NCI-H1694 treated with DMSO at 0.1 percent for 48 hours (cell line): ENCODE data around the gene CELF4.

Source experiments
- DNase-seq: peaks from one replicate; lab custom pipeline; 2025; lab: John Stamatoyannopoulos, UW

Gene CELF4

GRCh38 chr18:37348729-37349128 is 216.9 kb downstream of the CELF4 start:
- DNase-seq, result no peak

DNA sequence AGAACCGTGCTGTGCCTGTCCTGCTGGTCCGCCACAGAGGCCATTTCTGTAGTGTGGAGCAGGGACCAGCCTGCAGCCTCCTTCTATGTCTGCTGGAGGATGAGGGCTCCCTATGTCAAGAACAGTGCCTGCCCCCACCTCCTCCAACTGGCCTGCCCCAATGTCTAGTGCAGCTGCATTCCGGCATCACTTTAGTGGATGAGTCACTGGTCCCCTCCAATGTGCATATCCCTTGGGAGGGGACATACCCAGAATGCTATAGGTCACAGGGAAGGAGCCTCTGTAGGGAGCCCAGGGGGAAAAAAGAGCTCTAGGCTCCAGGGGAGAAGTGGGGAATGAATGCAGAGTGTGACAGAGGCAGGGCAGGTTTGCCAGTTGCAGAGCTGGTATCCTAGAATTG is 219.6 kb downstream of the CELF4 start:
- DNase-seq, result no peak

GRCh38 chr18:37343542-37343851 is 222.1 kb downstream of the CELF4 start:
- DNase-seq, result peak; percentile 27

GRCh38 chr18:37341473-37342086 is 224.0 kb downstream of the CELF4 start:
- no peak for DNase-seq

DNA sequence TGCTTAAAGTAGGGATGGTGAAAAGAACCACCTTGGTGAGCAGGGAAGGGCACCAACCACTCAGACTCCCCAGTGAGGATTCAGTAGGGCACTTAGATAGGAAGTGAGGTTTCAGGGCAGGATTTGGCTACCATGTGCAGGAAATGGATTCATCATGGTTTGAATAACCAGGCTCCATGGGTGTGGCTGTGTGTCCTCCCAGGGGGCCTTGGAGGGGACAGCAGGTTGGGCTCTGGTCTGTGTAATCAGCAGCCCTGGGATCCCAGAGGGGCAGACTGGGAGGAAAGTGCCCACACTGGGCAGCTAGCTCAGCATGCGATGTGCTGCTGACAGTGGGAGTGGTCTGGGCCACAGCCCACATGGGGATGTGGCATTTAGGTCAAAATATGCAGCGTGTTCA is 224.6 kb downstream of the CELF4 start:
- DNase-seq, result no peak

- no peak for DNase-seq
Measured at GRCh38 chr18:37339701-37340215, 225.8 kb downstream of the CELF4 start.

DNA sequence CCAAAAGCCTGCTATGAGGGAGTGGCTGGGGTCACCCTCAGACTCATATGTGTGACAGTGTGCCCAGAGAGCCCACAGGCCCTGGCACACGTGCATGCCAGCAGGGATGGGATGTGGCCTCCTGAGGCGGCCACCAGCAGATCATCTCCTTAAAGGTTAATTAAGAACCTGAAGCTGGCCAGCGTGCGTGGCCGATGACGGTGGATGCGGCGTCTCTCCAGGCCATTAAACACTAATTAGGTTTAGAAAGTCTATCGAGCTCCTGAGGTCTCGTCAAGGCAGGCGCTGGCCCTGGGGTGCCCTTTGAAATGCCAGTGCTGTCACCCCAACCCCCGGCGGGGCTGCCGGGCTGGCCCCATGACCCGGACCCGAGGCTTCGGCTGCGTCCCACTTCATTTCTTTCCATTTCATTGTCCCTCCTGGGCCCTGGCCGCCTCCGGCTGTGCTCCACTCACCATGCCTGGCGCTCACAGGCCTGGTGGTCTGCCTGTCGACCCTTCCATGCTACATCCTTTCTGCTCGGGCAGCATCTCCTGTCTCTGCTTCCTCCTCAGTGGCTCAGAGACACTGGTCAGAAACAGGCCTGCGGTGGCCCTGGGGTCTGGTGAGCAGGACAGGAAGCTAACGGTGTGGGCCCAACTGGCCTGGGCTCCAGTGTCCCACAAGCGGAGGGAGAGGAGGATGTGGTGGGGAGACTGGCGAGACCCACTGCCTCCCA is 228.9 kb downstream of the CELF4 start:
- DNase-seq, result no peak

- DNase-seq, result no peak
Measured at GRCh38 chr18:37335409-37335736, 230.2 kb downstream of the CELF4 start.

DNA sequence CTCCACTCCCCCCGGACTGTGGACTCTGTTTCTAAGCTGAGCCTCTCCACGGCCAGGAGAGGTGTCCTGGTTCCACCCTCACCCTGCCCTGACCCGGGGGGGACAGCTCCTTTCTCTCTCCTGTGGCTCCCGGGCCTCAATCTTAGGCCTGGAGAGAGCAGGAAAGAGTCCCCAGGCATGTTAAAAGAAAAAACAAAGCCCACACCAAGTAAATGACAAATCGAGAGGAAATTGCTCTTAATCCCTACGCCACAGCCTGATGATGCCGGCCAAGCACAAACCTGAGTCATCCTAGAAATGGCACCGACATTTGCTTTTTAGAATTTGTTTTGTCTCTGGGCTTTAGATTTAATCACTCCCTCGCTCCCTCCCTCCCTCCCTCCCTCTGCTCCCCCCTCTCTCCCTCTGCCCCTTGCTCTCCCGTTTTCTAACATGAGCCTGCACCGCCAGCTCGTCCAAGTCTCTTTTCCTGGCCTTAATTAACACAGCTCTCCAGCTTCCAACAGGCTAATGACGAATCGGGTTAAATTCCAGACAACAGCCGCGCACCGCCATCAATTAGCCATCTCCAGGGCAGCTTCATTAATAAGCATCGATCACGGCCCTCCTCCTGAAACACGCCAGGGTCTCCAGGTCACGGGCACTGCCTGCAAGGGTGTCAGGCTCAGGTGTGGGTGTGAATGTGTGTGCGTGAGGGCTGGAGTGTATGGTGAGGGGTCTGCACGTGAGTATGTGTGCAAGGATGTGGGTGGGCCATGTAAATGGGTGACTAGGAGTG is 230.8 kb downstream of the CELF4 start:
- DNase-seq, result no peak

- DNase-seq, result no peak
Measured at GRCh38 chr18:37332628-37333420, 232.8 kb downstream of the CELF4 start.

DNA sequence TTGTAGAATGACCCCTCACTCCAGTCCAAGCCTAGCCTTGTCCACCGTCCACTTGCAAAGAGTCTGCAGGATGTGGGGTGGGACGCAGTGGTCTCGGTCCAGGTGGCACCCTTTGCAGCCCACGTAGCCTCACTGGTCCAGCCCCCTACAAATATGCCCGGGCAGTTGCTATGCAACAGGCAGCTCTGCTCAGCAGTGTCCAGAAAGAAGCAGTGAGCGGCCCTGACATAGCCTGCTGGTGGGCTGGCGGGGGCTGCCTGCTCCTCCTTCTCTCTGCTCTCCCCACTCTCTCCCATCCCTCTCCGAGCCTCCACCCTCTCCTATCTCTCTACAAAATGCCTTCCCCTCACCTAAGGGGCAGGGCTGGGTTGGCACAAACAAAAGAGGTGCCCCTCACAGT is 233.4 kb downstream of the CELF4 start:
- DNase-seq, result no peak

GRCh38 chr18:37330173-37330572 is 235.4 kb downstream of the CELF4 start:
- DNase-seq, result no peak

GRCh38 chr18:37328946-37329719 is 236.5 kb downstream of the CELF4 start:
- DNase-seq, result no peak

DNA sequence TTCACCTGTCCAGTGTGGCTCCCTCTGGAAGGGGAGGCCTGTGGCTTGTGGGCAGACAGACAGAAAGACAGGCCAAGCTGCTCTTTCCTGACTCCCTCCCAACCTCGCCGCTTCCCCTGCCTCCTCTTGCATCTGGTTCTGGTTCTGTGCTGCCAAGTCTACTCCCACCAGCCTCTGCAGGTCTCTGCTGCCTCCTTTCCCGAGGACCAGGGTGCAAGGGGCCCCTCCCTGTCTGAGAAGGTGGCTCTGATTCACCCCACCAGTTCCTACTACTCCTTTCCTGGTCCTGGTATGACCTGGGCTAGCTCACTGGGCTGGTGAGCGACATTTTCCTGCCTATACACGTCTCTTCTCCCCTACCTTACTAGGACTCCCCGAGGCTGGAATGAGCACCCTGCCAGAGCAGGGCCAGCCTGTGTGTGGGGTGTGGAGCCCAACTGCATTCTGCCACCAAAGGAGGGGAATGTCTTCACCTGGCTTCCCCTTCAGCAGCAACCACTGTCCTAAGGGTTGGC is 238.5 kb downstream of the CELF4 start:
- no peak for DNase-seq

DNA sequence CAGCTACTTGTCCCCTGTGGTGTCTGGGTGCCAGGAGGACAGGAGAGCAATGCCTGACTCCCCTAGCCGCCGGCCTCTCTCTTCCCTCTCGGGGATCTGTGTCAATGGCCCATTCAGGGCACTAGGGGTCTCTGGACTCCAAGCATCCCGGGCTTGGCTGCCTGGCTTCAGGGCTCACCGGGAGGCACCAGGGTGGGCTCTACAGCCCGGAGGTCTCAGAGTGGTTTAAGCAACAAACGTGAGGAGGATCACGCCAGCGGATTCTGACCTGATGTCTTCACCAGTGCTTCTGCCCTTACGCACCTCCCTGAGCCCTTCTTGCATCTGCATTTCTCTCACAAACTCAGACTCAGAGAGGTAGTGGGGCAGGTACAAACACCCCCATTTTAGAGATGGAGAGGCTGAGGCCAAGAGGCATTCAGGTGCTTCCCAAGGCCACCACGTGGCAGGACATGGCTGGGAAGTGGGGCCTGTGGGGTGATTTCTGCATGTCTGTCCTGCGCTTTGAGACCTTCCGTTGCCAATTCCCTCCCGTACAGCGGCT is 243.0 kb downstream of the CELF4 start:
- peak; percentile 40 for DNase-seq

DNA sequence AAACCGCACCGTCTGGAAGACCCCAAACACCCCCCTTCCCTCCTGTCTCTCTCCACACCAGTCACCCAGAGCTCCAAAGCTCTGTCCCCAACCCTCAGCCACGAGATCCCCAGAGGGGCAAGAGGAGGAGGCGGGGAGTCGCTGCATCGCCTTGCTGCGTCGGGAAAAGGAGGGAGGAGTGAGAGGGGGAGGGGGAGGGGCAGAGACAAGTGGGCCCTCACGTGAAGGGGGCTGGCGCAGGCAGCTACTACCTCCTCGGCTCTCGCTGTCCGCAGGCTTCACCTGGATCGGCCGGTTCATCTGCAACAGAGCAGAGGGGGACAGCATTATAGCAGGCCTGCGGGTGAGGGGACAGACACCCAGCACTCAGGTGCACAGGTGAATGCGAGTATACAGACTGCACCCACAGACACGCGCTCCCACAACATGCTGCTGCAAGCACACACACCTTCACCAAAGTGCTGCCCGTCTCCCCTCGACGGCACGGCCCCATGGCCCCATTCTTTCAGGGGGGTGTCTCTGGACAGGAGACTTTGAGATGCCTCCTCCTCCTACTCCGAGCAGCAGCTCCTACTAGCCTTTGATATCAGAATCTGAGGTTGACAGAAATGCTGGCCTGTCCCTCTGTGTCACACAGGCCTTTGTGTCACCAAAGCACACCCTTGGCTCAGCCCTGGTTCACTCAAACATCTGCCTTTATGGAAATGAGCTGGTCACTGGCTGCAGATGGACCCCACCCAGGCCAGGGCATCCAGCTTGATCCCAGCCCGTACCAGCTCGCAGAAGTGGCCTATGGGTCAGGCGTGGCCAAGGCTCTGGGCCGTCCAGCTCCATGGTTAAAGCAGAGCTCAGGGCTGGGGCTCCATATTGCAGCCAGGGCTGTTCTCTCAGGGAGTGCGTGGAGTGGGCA is 243.8 kb downstream of the CELF4 start:
- DNase-seq, result no peak

DNA sequence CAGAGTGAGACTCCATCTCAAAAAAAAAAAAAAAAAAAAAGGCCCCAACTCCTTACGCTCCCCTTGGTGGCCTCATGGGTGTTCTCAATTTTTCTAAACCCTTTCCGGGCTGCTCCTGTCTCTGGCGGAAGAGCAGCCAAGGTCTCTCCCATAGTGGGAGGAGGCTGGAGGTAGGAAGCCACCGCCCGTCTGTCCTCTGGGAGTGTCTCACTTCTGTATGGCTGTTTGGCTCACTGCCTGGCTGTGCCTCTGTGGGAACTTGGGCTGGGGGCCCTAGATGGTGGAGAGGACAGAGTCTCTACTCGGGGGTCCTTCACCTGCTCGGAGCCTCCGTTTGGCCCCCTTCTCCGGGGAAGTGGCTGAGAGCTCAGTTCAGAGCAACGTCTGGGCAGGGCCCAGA is 245.3 kb downstream of the CELF4 start:
- no peak for DNase-seq

- no peak for DNase-seq
Measured at GRCh38 chr18:37318360-37319355, 246.9 kb downstream of the CELF4 start.

- no peak for DNase-seq
Measured at GRCh38 chr18:37317486-37317885, 248.1 kb downstream of the CELF4 start.
